AG04450 (cell line): Measurements from ENCODE around the gene SPHK1. TPM values are rescaled to one million over a fixed set of nuclear protein-coding genes. Genes with fewer than 3 reads are reported as not detected.

Experiments used
- CTCF ChIA-PET: fragments of 300-600, 350-600 bp; formaldehyde crosslinking; extraction: SDS; loops from one replicate; lab custom pipeline; 2022; ENCODE audit warnings: antibody characterized with exemption, inconsistent platforms; lab: Charles Lee
- POLR2A ChIA-PET: fragments of 350-600 bp; formaldehyde crosslinking; extraction: SDS; loops from one replicate; lab custom pipeline; 2021; ENCODE audit warnings: antibody characterized with exemption, inconsistent platforms; lab: Yijun Ruan, JAX
- DNase-seq: peaks from one replicate; pipeline ENCODE4 v3.0.0-alpha.2; 2011; ENCODE audit warnings: low read depth, low spot score
- H3K27ac ChIP-seq: one replicate; pipeline ENCODE4 v1.5.1; 2012; ENCODE audit warnings: low read depth, low read length, control low read depth
- H3K27me3 ChIP-seq: one replicate; pipeline ENCODE4 v1.6.0; 2012; ENCODE audit warnings: low read length; ENCODE audit not compliant: control insufficient read depth, insufficient read depth
- H3K4me3 ChIP-seq: 2 replicates; pipeline ENCODE4 v1.5.1; 2011; ENCODE audit warnings: mild to moderate bottlenecking, low read depth, low read length, control low read depth
- H3K9me3 ChIP-seq: 2 replicates; pipeline ENCODE4 v1.5.1; 2012; ENCODE audit warnings: low read length; ENCODE audit not compliant: control insufficient read depth, insufficient read depth
- CTCF ChIP-seq: IDR thresholded peaks from 2 replicates; pipeline ENCODE4 v1.5.1; 2011; ENCODE audit warnings: low read depth, low read length, control low read depth, inconsistent platforms
- polyA plus RNA-seq: library from polyadenylated mRNA; depleted of rRNA; stranded (reverse); fragments of >200 nt; gene quantifications from 2 replicates; pipeline ENCODE4 v1.2.3, GENCODE V29; 2011

The SPHK1 gene
- polyA plus RNA-seq, 1 experiment: 11.6 TPM

- DNase-seq: no peak
- no peak for TF ChIP-seq CTCF
- Histone ChIP-seq H3K27ac (no peak overlapping the region), H3K27me3 (no peaks in the 10 kb centered on the region), H3K4me3 (no peak overlapping the region), H3K9me3 (no peaks in the 10 kb centered on the region; the same call in 1 of the 2 replicates)
- ChIA-PET CTCF (interaction anchor here (1.1 to 1.9 kb wide), 2 partner anchors 19 to 72 kb away, joined by 5 to 6 read pairs; no protein-coding TSS in a partner anchor), POLR2A (interaction anchor here (0.6 to 3.2 kb wide), 2 partner anchors 32 to 1356 kb away, joined by 5 to 37 read pairs; partner anchors contain the start of gene SPHK1)
These were observed 32.8 kb upstream of the SPHK1 start for GRCh38 chr17:76351526-76352071.

- Histone ChIP-seq H3K9me3 (no peaks in the 10 kb centered on the region; the same call in 1 of the 2 replicates), H3K27me3 (no peaks in the 10 kb centered on the region), H3K27ac (no peak overlapping the region), H3K4me3 (peak overlapping the region; percentile 84)
- ChIA-PET CTCF (interaction anchor here (0.5 to 2.0 kb wide), 12 partner anchors 10 to 108 kb away, joined by 3 to 20 read pairs (median 4); no protein-coding TSS in a partner anchor), POLR2A (interaction anchor here (0.6 to 3.2 kb wide), 12 partner anchors 8 to 47 kb away, joined by 3 to 37 read pairs (median 5); partner anchors contain the start of gene SPHK1)
- TF ChIP-seq CTCF: no peak
- no peak for DNase-seq
These were observed 31.3 kb upstream of the SPHK1 start for GRCh38 chr17:76353004-76353598.

GRCh38 chr17:76353599-76354316 is 30.7 kb upstream of the SPHK1 start, which contains the start of gene PRPSAP1:
Gene PRPSAP1 (minus strand): TSS chr17:76353916. CDS start chr17:76353703, 213 bp downstream.
- peak within 1 kb of the TSS; percentile 85 for H3K27ac ChIP-seq
- TF ChIP-seq CTCF: peak; percentile 66
- H3K9me3 ChIP-seq: no peaks in the 10 kb centered on the region; the same call in 1 of the 2 replicates
- no peaks in the 10 kb centered on the region for H3K27me3 ChIP-seq
- DNase-seq: peak; percentile 66
- peak within 1 kb of the TSS; percentile 84 for H3K4me3 ChIP-seq
- ChIA-PET POLR2A (interaction anchor here (0.6 to 3.2 kb wide), 11 partner anchors 8 to 48 kb away, joined by 3 to 37 read pairs (median 6); partner anchors contain the start of gene SPHK1), CTCF (interaction anchor here (0.5 to 2.0 kb wide), 11 partner anchors 10 to 100 kb away, joined by 3 to 20 read pairs (median 4); partner anchors contain the start of gene UBE2O)

- Histone ChIP-seq H3K9me3 (no peaks in the 10 kb centered on the region; the same call in 1 of the 2 replicates), H3K27ac (no peak overlapping the region), H3K27me3 (no peaks in the 10 kb centered on the region), H3K4me3 (peak overlapping the region; percentile 84)
- DNase-seq: no peak
- no peak for TF ChIP-seq CTCF
- CTCF ChIA-PET: interaction anchor here (0.7 to 2.0 kb wide), 7 partner anchors 9 to 99 kb away, joined by 3 to 20 read pairs (median 4); partner anchors contain the start of gene UBE2O
- POLR2A ChIA-PET: interaction anchor here (1.2 to 3.2 kb wide), 5 partner anchors 9 to 43 kb away, joined by 4 to 37 read pairs (median 6); partner anchors contain the start of gene SPHK1
These were observed 30.1 kb upstream of the SPHK1 start for GRCh38 chr17:76354317-76354729.
